ENCODE measurements around the gene MOCOS.
"Not testable (repeated sequence)": the region's sequence is repeated elsewhere in the genome, so short reads cannot be mapped to it uniquely, and the experiment has no call there.

MOCOS gene

GRCh38 chr18:36187193-36187825 is at the start of gene MOCOS:
Gene MOCOS, plus strand, starts transcription at chr18:36187497. Its CDS starts 43 bp downstream, at chr18:36187540.
- DNase-seq (ENCODE audit: low read depth in 3 of 3): peak in 1 of 3 experiments; percentile 44

GRCh38 chr18:36139245-36139644 is 48.1 kb upstream of the MOCOS start:
- DNase-seq (ENCODE audit: low read depth in 3 of 3): no peak

GRCh38 chr18:36141576-36141975 is 45.7 kb upstream of the MOCOS start:
- no peak for DNase-seq (ENCODE audit: low read depth in 3 of 3)

- DNase-seq (ENCODE audit: low read depth in 3 of 3): no peak
Observed at GRCh38 chr18:36142751-36143150, 44.5 kb upstream of the MOCOS start.

GRCh38 chr18:36143391-36143790 is 43.9 kb upstream of the MOCOS start:
- no peak for DNase-seq (ENCODE audit: low read depth in 3 of 3)

- DNase-seq (ENCODE audit: low read depth in 3 of 3): no peak
Observed at GRCh38 chr18:36149514-36150289, 37.6 kb upstream of the MOCOS start.

- DNase-seq (ENCODE audit: low read depth in 3 of 3): no peak
Observed at GRCh38 chr18:36152781-36153180, 34.5 kb upstream of the MOCOS start.

GRCh38 chr18:36153203-36153602 is 34.1 kb upstream of the MOCOS start:
- DNase-seq (ENCODE audit: low read depth in 3 of 3): no peak

- no peak for DNase-seq (ENCODE audit: low read depth in 3 of 3)
Observed at GRCh38 chr18:36153771-36154170, 33.5 kb upstream of the MOCOS start.

- DNase-seq (ENCODE audit: low read depth in 3 of 3): no peak
Observed at GRCh38 chr18:36155851-36156757, 31.2 kb upstream of the MOCOS start.

- DNase-seq (ENCODE audit: low read depth in 3 of 3): no peak
Observed at GRCh38 chr18:36157441-36157840, 29.9 kb upstream of the MOCOS start.

- no peak for DNase-seq (ENCODE audit: low read depth in 3 of 3)
Observed at GRCh38 chr18:36158266-36158867, 28.9 kb upstream of the MOCOS start.

GRCh38 chr18:36160959-36161371 is 26.3 kb upstream of the MOCOS start:
- DNase-seq (ENCODE audit: low read depth in 3 of 3): no peak

GRCh38 chr18:36162981-36163380 is 24.3 kb upstream of the MOCOS start:
- DNase-seq (ENCODE audit: low read depth in 3 of 3): no peak

- no peak for DNase-seq (ENCODE audit: low read depth in 3 of 3)
Observed at GRCh38 chr18:36167692-36168218, 19.5 kb upstream of the MOCOS start.

- DNase-seq (ENCODE audit: low read depth in 3 of 3): not testable (repeated sequence)
Observed at GRCh38 chr18:36168296-36168695, 19.0 kb upstream of the MOCOS start.

- DNase-seq (ENCODE audit: low read depth in 3 of 3): no peak
Observed at GRCh38 chr18:36169938-36170337, 17.4 kb upstream of the MOCOS start.

GRCh38 chr18:36175481-36175880 is 11.8 kb upstream of the MOCOS start:
- DNase-seq (ENCODE audit: low read depth in 3 of 3): no peak

GRCh38 chr18:36176177-36176584 is 11.1 kb upstream of the MOCOS start:
- DNase-seq (ENCODE audit: low read depth in 3 of 3): no peak

GRCh38 chr18:36176711-36177110 is 10.6 kb upstream of the MOCOS start:
- no peak for DNase-seq (ENCODE audit: low read depth in 3 of 3)

GRCh38 chr18:36177913-36178312 is 9.4 kb upstream of the MOCOS start:
- no peak for DNase-seq (ENCODE audit: low read depth in 3 of 3)

Measured in stimulated activated CD4-positive, alpha-beta T cell treated with anti-CD3 and anti-CD28 coated beads, TNF-alpha, amount 100 ng/mL, for 24 hours (primary cell).